Thyroid gland (tissue), 4 donors: ENCODE results near the gene DYNLT1. TPM values are rescaled to one million over a fixed set of nuclear protein-coding genes. Genes with fewer than 3 reads are reported as not detected.

ENCODE experiments used
- DNase-seq, 2 donors: peaks; one replicate each; pipeline ENCODE4 v3.0.0-alpha.2; 2019
- H3K27ac ChIP-seq, 3 donors: fragments of 200-600 bp; sonication (generic); 1 replicate in 2 of 3; 2 replicates in 1 of 3; pipeline ENCODE4 v1.5.1; 2016 to 2019; ENCODE audit warnings: mild to moderate bottlenecking in 1 of 3, moderate library complexity in 1 of 3
- H3K27me3 ChIP-seq: fragments of 200-600 bp; sonication (generic); one replicate; pipeline ENCODE4 v1.5.1; 2019
- H3K36me3 ChIP-seq, 2 donors: fragments of 200-600 bp; sonication (generic); one replicate each; pipeline ENCODE4 v1.5.1; 2016 to 2019
- H3K4me1 ChIP-seq, 2 donors: fragments of 200-600 bp; sonication (generic); one replicate each; pipeline ENCODE4 v1.5.1; 2017 to 2019
- H3K4me3 ChIP-seq, 3 donors: fragments of 200-600 bp; sonication (generic); replicated peaks in 1 of 3; 1 replicate in 2 of 3; 2 replicates in 1 of 3; pipeline ENCODE4 v1.5.1; 2016; ENCODE audit warnings: mild to moderate bottlenecking in 1 of 3
- H3K9me3 ChIP-seq: fragments of 200-600 bp; sonication (generic); one replicate; pipeline ENCODE4 v1.5.1; 2017
- POLR2A ChIP-seq, 2 donors: fragments of 450-650 bp; IDR thresholded peaks; one replicate each; pipeline ENCODE4 v1.6.1; 2017; ENCODE audit warnings: antibody characterized with exemption in 2 of 2, mild to moderate bottlenecking in 2 of 2, moderate library complexity in 1 of 2
- WGBS, 2 donors: methylation state at CpG; one replicate each; pipeline ENCODE4 v1.1.5; 2017; 5-methylcytosine and 5-hydroxymethylcytosine counted together
- intact Hi-C: fragments of 100-400 bp; cut with DNase I; formaldehyde crosslinking; loops from one replicate; pipeline ENCODE4 v1.15.1; 2023
- total RNA-seq, 4 donors: library from RNA; depleted of rRNA; stranded (reverse); fragments of >200 nt; gene quantifications; one replicate each; pipeline ENCODE4 v1.2.3, GENCODE V29; 2016
- TF ChIP-seq, protein P1 (sequence below), 6 experiments: fragments of 200-600 bp in 3 of 6; fragments of 450-650 bp in 3 of 6; sonication (generic) in 3 of 6; IDR thresholded peaks; one replicate each; pipeline ENCODE4 v1.5.1; 2016 to 2019; ENCODE audit warnings: antibody characterized with exemption in 6 of 6, mild to moderate bottlenecking in 2 of 6, inconsistent platforms in 1 of 6, moderate library complexity in 1 of 6

DYNLT1 gene
- total RNA-seq, 4 donors from 2014 or later, result 76.6 to 113 (median 93.4) TPM

DNA sequence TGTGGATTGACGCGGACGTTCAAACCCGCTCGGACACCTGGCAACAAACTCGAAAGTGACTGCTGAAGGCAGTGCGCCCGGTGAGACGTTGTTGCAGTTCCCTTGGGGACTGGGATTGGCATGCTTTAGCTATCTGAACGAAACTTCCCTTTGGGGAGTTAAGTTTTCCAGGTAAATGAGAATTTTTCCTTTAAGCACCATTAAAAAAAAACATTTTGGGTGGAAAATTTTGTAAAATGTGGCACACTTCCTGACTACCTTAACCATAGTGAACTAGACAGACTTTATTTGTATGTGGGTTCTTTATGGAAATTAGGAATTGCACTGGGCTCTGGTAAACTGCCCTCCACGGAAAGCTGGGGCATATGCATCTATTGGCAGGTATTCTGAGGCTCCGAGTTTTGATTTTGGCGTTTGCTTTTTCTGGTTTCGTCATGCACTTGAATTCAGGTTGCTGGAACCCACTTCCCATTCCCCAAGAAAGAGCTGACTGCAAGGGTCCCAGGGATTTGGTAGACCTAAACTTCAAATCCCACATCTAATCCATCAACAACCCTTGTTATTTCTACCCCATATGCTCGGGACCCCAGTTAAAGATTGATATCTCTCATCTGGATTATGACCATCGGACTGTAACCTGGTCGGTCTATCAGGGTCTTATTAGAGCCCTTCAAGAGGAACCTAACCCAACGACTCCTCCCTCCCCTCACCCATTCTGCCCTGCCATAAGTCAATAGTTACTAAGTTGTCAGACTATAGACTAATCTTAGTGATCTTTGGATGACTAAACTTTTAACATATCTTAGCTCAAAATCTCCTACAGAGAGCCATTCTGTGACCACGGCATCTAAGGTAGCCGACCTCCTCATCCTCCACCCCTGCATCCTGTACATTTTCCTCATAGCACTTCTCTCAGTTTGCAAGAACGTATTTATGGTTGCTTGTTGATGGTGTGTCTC lies 800 bp upstream of the DYNLT1 start:
- no peaks in the 10 kb centered on the region for H3K36me3 ChIP-seq
- H3K4me3 ChIP-seq, result peak overlapping the region; percentile 6 to 89 (median 82)
- H3K27ac ChIP-seq, result peak overlapping the region; percentile 11 to 97 (median 91)
- H3K4me1 ChIP-seq, result peaks cover 26 to 41% of the 10 kb centered on the region in 2 donors
- peak in 1 of 2 donors; percentile 88 for DNase-seq
- WGBS, 2 donors, result 28 to 35% methylated on average over 21 of the region's 21 CpGs
- no peaks in the 10 kb centered on the region for H3K9me3 ChIP-seq
- intact Hi-C loops, result no loop called here
- no peaks in the 10 kb centered on the region for H3K27me3 ChIP-seq
- TF ChIP-seq, protein P1, sequence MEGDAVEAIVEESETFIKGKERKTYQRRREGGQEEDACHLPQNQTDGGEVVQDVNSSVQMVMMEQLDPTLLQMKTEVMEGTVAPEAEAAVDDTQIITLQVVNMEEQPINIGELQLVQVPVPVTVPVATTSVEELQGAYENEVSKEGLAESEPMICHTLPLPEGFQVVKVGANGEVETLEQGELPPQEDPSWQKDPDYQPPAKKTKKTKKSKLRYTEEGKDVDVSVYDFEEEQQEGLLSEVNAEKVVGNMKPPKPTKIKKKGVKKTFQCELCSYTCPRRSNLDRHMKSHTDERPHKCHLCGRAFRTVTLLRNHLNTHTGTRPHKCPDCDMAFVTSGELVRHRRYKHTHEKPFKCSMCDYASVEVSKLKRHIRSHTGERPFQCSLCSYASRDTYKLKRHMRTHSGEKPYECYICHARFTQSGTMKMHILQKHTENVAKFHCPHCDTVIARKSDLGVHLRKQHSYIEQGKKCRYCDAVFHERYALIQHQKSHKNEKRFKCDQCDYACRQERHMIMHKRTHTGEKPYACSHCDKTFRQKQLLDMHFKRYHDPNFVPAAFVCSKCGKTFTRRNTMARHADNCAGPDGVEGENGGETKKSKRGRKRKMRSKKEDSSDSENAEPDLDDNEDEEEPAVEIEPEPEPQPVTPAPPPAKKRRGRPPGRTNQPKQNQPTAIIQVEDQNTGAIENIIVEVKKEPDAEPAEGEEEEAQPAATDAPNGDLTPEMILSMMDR (IDR thresholded peaks at IDR 0.05), result no peak
- no peak for TF ChIP-seq POLR2A (IDR thresholded peaks at IDR 0.05)

- Histone ChIP-seq H3K27me3 (no peaks in the 10 kb centered on the region), H3K4me3 (peak overlapping the region; percentile 82 to 95 (median 89)), H3K9me3 (no peaks in the 10 kb centered on the region), H3K36me3 (no peaks in the 10 kb centered on the region), H3K4me1 (peaks cover 18 to 35% of the 10 kb centered on the region in 2 donors), H3K27ac (peak overlapping the region; percentile 85 to 97 (median 91))
- TF ChIP-seq, protein P1 (IDR thresholded peaks at IDR 0.05), result no peak
- no peak for TF ChIP-seq POLR2A (IDR thresholded peaks at IDR 0.05)
- intact Hi-C loops, result no loop called here
- 4% methylated on average over 9 to 15 of the region's 21 CpGs for WGBS, 2 donors
- no peak for DNase-seq
Observed at GRCh38 chr6:158643836-158644230, 710 bp downstream of the DYNLT1 start.

DNA sequence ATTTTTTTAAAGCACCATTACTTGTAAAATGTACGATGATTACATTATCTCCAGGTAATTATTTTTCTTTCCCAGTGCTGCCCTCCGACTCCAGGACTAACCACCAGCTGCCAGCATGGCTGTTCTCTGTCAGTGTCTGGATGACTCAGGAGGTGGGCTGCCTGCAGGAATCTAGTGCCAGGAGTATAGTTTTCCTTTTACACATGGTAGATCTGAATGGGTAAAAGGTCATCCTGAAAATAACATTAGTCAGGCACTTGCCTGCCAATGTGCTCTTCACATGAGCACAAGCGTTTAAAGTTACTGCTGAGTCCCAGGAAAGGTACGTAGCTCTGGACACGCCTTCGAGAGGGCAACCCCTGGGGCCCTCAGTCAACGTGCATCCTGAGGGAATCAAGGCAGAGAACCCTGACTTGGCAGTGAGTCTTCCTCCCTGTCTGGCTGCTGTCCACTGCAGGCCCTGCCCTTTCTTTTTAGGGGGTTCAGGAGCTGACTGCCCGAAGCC lies 2.4 kb downstream of the DYNLT1 start:
- WGBS, 2 donors, result 42 to 43% methylated on average over 8 of the region's 8 CpGs
- intact Hi-C loops, result no loop called here
- DNase-seq, result peak; percentile 83 to 86
- Histone ChIP-seq H3K27me3 (no peaks in the 10 kb centered on the region), H3K4me1 (peaks cover 16 to 34% of the 10 kb centered on the region in 2 donors), H3K9me3 (no peaks in the 10 kb centered on the region), H3K36me3 (peaks cover 5 to 6% of the 10 kb centered on the region in 2 donors), H3K27ac (peak overlapping the region; percentile 20 to 97 (median 91)), H3K4me3 (no peak overlapping the region)
- TF ChIP-seq POLR2A (IDR thresholded peaks at IDR 0.05), result peak in 1 of 2 donors; percentile 15
- TF ChIP-seq, protein P1 (IDR thresholded peaks at IDR 0.05), result no peak

DNA sequence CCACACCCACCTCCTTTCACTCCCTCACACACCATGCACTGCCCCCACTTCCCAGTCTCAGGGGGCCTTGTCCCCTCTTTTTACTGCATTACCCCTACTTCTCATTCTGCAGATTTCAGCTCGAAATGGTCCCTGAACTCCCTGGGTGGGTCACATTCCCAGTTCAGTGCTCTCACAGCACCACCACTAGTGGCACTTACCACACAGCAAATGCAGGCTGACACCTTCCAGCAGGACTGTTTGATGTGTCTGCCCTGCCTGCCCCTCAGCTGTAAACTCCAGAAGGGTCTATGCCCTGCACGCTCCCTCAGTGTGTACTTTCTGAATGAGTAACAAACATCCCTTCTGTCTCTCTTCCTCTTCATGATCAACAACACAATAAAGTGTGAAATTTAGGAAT lies 4.0 kb downstream of the DYNLT1 start:
- peaks cover 16 to 34% of the 10 kb centered on the region in 2 donors for H3K4me1 ChIP-seq
- peaks cover 17 to 20% of the 10 kb centered on the region in 2 donors for H3K36me3 ChIP-seq
- no peak for TF ChIP-seq POLR2A (IDR thresholded peaks at IDR 0.05)
- TF ChIP-seq, protein P1 (IDR thresholded peaks at IDR 0.05), result no peak
- WGBS, 2 donors, result 81 to 91% methylated on average over 2 of the region's 2 CpGs
- H3K27ac ChIP-seq, result no peak overlapping the region
- H3K9me3 ChIP-seq, result no peaks in the 10 kb centered on the region
- H3K4me3 ChIP-seq, result no peak overlapping the region
- DNase-seq, result no peak
- intact Hi-C loops, result no loop called here
- no peaks in the 10 kb centered on the region for H3K27me3 ChIP-seq

- Histone ChIP-seq H3K4me3 (no peak overlapping the region), H3K27ac (no peak overlapping the region), H3K36me3 (peaks cover 17 to 28% of the 10 kb centered on the region in 2 donors), H3K4me1 (peaks cover 16 to 29% of the 10 kb centered on the region in 2 donors), H3K9me3 (no peaks in the 10 kb centered on the region), H3K27me3 (no peaks in the 10 kb centered on the region)
- TF ChIP-seq, protein P1 (IDR thresholded peaks at IDR 0.05), result no peak
- TF ChIP-seq POLR2A (IDR thresholded peaks at IDR 0.05), result no peak
- intact Hi-C loops, result no loop called here
- no peak for DNase-seq
- WGBS, 2 donors, result 88 to 95% methylated on average over 5 of the region's 5 CpGs
Observed at GRCh38 chr6:158639056-158639455, 5.5 kb downstream of the DYNLT1 start.
